VCaP (cell line): ENCODE results near the gene ARHGAP12.
A peak's percentile ranks its signal among the peaks of the same experiment; 100 is the strongest.

ENCODE experiments used
- H3K27ac ChIP-seq: fragments of 450-650 bp; 2 replicates; pipeline ENCODE4 v1.5.1; 2017
- CTCF ChIP-seq: fragments of 450-650 bp; conservative IDR thresholded peaks from 2 replicates; pipeline ENCODE4 v1.5.1; 2017; ENCODE audit warnings: mild to moderate bottlenecking, moderate library complexity

ARHGAP12 gene

GRCh38 chr10:31820096-31820495 is 108.5 kb downstream of the ARHGAP12 start:
- no peak for TF ChIP-seq CTCF
- no peak overlapping the region for H3K27ac ChIP-seq

- no peak overlapping the region for H3K27ac ChIP-seq
- TF ChIP-seq CTCF, result no peak
Observed at GRCh38 chr10:31819391-31819820, 109.2 kb downstream of the ARHGAP12 start.

- TF ChIP-seq CTCF, result no peak
- H3K27ac ChIP-seq, result no peak overlapping the region
Observed at GRCh38 chr10:31816318-31816717, 112.3 kb downstream of the ARHGAP12 start.

GRCh38 chr10:31808258-31809218 is 120.1 kb downstream of the ARHGAP12 start:
- peak; percentile 69 for TF ChIP-seq CTCF
- no peak overlapping the region for H3K27ac ChIP-seq

GRCh38 chr10:31804352-31804810 is 124.2 kb downstream of the ARHGAP12 start:
- no peak for TF ChIP-seq CTCF
- no peak overlapping the region for H3K27ac ChIP-seq

- no peak for TF ChIP-seq CTCF
- no peak overlapping the region for H3K27ac ChIP-seq
Observed at GRCh38 chr10:31803606-31804351, 124.9 kb downstream of the ARHGAP12 start.

DNA sequence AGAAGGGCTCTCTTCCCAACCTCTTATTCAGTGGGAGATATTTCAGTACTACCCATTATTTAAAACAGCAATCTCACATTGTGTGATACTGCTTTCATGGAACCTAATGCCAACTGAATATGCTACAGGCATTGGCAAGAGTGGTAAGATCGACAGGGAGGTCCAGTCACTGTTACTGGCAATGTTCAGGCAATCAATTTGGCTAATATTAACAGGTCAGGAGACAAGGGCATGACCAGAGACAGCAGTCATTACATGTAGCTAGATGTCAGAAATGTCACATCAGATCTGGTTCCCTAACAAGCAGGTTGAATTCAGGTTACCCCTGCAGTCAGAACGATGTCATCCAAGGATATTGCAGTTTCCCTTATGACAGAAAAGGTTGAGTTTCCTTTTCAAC is 129.4 kb downstream of the ARHGAP12 start:
- no peak for TF ChIP-seq CTCF
- H3K27ac ChIP-seq, result no peak overlapping the region
